HCT116 (cell line): ENCODE results near the gene LRIG1.

ENCODE experiments used
- EZH2 ChIP-seq: fragments of 200-600 bp; sonication (generic); IDR thresholded peaks from 2 replicates; pipeline ENCODE4 v1.6.1; 2017; ENCODE audit warnings: antibody characterized with exemption, mixed run types
- POLR2A ChIP-seq: IDR thresholded peaks from 2 replicates; pipeline ENCODE4 v1.7.0; 2011; ENCODE audit warnings: borderline replicate concordance; ENCODE audit not compliant: insufficient read depth, insufficient read length; ENCODE audit errors: extremely low read depth
- POLR2AphosphoS5 ChIP-seq: IDR thresholded peaks from 2 replicates; pipeline ENCODE4 v1.6.1; 2011; ENCODE audit warnings: mild to moderate bottlenecking, low read depth, low read length, moderate library complexity
- TF ChIP-seq, protein P1 (sequence below), 3 experiments: fragments of 200-600 bp in 1 of 3; sonication (generic) in 1 of 3; IDR thresholded peaks in 2 of 3; conservative IDR thresholded peaks in 1 of 3; 2 replicates each; pipeline ENCODE4 v1.5.1; 2012 to 2017; ENCODE audit warnings: low read depth in 2 of 3, low read length in 2 of 3, antibody characterized with exemption in 1 of 3, borderline replicate concordance in 1 of 3, control low read depth in 1 of 3, mild to moderate bottlenecking in 1 of 3, mixed read lengths in 1 of 3, mixed run types in 1 of 3, moderate library complexity in 1 of 3; ENCODE audit not compliant: insufficient read depth in 1 of 3

DNA sequence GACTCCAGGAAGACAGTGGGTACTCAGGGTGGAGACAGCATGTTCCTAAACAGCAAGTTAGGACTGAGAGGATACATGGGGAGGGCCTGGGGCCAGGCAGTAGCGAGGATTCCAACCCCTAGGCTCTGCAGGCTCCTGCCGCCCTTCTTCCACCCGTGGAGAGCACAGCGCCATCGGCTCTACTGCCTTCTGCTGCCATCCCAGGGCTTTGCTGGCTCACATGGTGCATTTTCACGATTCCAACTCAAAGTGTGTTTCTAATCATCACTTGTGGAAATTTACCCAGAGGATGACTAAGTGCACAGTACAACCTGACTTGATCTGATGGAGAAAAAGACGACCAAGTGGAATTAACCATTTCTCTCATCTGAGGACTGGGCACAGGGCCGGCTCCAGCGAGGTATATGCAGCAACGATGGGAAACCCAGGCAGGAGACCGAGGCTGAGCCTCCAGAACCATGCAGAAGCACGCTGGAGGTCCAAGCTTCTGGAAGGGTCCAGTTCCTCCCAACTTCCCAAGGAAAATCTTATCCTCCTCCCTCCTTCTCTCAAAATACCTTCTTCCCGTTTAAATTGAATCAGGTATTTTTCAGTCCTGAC lies 104.6 kb downstream of the LRIG1 start:
- TF ChIP-seq, protein P1, sequence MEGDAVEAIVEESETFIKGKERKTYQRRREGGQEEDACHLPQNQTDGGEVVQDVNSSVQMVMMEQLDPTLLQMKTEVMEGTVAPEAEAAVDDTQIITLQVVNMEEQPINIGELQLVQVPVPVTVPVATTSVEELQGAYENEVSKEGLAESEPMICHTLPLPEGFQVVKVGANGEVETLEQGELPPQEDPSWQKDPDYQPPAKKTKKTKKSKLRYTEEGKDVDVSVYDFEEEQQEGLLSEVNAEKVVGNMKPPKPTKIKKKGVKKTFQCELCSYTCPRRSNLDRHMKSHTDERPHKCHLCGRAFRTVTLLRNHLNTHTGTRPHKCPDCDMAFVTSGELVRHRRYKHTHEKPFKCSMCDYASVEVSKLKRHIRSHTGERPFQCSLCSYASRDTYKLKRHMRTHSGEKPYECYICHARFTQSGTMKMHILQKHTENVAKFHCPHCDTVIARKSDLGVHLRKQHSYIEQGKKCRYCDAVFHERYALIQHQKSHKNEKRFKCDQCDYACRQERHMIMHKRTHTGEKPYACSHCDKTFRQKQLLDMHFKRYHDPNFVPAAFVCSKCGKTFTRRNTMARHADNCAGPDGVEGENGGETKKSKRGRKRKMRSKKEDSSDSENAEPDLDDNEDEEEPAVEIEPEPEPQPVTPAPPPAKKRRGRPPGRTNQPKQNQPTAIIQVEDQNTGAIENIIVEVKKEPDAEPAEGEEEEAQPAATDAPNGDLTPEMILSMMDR (IDR thresholded peaks at IDR 0.05 in 2 of 3, conservative IDR thresholded peaks at IDR 0.05 in 1 of 3; ENCODE audit: borderline replicate concordance in 1 of 3, insufficient read depth in 1 of 3, low read depth in 2 of 3, low read length in 2 of 3), result no peak
- TF ChIP-seq POLR2A (no peak), POLR2AphosphoS5 (no peak), EZH2 (no peak)
